ENCODE results near the gene CD3G.
"Not testable (repeated sequence)": the region's sequence is repeated elsewhere in the genome, so short reads cannot be mapped to it uniquely, and the experiment has no call there.

The CD3G gene

DNA sequence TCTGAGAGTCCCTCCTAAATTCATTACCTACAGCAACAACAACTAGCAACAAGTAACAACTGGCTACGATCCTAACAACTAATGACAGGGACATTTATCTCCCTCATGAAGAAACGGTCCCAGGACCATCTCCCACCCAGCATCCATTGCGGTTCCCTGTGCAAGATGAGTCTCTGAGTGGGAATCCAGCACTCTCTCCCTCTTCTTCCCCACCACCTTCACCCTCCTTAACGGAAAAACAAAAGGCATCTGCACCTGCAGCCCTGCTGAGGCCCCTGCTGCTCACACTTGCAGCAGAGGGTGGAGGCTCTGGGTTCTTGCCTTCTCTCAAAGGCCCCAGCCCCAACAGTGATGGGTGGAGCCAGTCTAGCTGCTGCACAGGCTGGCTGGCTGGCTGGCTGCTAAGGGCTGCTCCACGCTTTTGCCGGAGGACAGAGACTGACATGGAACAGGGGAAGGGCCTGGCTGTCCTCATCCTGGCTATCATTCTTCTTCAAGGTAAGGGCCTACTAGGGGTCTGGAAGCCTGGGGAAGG is at the start of gene CD3G:
Gene CD3G, plus strand, starts transcription at position 364 of the 535 bp plus-strand sequence. Its CDS starts 80 bp downstream, at position 444.
- no peak for DNase-seq

DNA sequence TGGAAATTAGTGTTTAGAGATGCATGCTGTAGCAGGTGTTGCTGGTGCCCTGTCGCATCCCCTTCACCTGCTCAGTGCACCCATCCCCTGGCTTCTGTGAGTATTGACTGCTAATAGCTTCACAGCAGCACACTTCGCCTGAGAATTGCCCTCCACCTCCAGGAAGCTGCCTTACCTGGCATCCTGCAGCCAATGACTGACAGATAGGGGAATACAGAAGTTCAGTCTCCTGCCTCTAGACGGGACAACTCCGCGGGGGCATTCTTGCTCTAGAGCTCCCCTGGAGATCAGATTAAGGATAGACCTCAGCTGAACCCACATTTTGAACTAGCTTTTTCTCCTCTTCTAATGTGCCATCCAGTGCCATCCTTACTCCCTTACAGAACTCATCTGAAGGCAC is 48.9 kb upstream of the CD3G start:
- no peak for DNase-seq

DNA sequence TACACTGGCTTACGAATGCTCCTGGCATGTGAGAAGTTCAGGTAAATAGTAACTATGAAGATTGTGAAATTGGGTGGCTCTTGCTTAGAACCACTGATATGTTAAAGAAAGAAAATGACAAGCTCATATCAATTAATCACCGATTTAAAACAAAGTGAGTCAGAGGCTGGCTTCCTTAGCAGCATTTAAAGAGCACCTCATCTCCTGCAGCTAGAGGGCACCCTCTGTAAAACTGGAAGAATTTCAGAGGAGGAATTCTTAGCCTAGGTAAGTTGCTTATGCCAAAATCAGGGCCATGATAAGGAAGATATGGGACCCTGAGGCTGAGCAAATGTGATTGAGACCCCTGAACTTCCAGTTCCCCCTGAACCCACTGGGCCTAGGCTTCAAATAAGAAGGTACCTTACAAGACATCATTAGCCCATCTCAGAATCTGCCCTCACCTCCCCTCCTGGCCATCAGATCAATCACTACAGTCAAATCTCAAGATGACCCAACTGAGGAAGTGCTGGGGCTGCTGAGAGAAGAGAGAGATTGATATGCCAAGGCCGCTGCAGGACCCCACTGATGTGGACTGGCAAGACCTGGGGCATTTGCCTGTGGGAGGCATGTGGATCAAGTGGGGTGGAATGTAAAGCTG is 48.2 kb upstream of the CD3G start:
- DNase-seq, result no peak

DNA sequence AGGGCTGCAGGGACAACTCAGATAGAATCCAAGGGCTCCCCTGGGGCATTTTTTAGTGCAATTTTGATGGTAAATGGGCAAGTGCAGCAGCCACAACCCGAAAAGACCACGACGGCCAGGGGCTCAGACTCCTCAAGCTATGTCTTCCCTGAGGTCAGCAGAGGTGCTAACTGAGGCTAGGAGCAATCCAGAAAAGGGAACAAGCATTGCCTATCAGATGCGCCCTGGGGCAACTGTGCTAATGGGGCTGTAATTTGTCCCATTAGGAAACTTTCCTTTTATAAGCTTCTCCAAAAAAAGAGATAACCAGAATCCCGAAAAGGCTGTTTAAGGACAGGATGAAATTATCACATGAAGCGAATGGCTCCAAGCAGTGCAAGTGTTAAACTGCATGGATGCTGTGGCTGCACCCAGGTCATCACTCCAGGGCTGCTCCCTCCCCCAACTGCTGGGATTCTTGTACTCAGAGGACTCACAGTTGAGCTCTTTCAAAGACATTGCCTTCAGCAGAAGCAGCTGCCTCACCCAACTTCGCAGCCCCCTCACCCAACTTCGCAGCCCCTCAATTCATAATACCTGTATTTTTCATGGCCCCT is 42.4 kb upstream of the CD3G start:
- no peak for DNase-seq

DNA sequence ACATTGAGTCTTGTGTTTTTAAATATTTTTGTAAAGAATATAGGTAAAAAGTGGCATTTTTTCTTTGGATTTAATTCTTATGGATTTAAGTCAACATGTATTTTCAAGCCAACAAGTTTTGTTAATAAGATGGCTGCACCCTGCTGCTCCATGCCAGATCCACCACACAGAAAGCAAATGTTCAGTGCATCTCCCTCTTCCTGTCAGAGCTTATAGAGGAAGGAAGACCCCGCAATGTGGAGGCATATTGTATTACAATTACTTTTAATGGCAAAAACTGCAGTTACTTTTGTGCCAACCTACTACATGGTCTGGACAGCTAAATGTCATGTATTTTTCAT is 39.9 kb upstream of the CD3G start:
- DNase-seq, result no peak

DNA sequence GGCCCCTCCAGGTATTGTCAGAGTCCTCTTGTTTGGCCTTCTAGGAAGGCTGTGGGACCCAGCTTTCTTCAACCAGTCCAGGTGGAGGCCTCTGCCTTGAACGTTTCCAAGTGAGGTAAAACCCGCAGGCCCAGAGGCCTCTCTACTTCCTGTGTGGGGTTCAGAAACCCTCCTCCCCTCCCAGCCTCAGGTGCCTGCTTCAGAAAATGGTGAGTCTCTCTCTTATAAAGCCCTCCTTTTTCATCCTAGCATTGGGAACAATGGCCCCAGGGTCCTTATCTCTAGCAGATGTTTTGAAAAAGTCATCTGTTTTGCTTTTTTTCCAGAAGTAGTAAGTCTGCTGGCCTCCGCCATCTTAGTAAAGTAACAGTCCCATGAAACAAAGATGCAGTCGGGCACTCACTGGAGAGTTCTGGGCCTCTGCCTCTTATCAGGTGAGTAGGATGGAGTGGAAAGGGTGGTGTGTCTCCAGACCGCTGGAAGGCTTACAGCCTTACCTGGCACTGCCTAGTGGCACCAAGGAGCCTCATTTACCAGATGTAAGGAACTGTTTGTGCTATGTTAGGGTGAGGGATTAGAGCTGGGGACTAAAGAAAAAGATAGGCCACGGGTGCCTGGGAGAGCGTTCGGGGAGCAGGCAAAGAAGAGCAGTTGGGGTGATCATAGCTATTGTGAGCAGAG is 39.4 kb upstream of the CD3G start, which contains the start of gene CD3E:
Gene CD3E, plus strand, starts transcription at position 163 of the 681 bp plus-strand sequence. Its CDS starts 223 bp downstream, at position 386.
- DNase-seq, result no peak

DNA sequence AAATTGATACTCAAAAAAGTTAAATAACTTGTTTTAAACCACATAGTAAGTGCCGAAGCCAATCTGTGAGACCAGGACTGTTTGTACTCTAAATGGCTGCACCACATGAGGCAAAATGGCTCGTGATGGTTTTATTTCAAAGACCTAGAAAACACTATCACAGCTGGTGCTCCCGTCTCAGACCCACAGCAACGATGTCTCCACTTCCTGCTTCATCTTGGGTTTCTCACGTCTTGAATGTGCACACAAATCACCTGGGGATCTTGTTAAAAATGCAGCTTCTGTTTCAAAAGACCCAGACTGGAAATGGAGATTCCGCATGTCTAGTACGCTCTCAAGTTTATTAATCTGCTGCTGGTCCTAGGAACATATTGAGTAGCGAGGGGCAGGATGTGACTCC is 38.4 kb upstream of the CD3G start:
- no peak for DNase-seq

DNA sequence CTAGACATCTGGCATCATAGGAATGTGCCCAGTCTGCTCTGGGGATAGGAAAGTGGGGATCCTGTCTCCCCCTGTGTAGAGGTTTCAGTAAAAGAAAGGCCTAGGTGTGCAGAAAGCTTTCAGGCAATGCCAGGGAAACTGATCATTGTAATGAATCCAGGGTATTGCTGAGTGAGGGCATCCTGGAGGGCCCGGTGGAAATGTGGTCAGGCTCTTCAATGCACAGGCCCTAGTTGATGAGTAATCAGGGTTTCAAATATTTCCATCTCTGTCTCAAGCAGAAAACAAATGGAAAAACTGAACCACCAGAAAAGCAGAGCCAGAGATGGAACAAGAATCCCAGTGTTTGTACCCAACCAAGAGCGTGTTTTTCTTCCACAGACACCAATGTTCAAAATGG is 37.6 kb upstream of the CD3G start:
- no peak for DNase-seq

DNA sequence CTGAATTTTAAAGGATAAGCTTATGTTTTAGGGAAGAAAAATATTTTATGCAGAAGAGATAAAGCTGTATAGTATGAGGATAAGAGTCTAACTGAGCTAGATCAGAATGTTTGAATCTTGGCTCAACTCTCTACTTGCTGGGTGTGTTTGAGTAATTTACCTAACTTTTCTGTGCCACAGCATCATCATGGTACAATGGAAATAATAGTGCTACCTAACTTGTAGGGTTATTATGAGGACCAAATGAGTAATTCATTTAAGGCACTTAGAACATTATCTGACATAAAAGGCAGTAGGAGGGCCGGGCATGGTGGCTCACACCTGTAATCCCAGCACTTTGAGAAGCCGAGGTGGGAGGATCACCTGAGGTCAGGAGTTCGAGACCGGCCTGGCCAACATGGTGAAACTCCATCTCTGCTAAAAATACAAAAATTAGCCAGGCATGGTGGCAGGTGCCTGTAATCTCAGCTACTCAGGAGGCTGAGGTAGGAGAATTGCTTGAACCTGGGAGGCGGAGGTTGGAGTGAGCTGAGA is 35.1 kb upstream of the CD3G start:
- not testable (repeated sequence) for DNase-seq

DNA sequence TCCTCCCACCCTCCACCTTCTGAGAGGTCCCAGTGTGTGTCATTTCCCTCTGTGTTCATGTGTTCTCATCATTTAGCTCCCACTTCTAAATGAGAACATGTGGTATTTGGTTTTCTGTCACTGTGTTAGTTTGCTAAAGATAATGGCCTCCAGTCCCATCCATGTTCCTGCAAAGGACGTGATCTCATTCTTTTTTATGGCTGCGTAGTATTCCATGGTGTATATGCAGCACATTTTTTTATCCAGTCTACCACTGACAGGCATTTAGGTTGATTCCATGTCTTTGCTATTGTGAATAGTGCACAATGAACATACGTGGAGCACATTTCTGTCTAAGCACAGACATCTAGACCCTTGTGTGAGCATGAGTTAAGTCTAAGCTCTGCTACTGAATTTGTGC is 33.9 kb upstream of the CD3G start:
- no peak for DNase-seq

DNA sequence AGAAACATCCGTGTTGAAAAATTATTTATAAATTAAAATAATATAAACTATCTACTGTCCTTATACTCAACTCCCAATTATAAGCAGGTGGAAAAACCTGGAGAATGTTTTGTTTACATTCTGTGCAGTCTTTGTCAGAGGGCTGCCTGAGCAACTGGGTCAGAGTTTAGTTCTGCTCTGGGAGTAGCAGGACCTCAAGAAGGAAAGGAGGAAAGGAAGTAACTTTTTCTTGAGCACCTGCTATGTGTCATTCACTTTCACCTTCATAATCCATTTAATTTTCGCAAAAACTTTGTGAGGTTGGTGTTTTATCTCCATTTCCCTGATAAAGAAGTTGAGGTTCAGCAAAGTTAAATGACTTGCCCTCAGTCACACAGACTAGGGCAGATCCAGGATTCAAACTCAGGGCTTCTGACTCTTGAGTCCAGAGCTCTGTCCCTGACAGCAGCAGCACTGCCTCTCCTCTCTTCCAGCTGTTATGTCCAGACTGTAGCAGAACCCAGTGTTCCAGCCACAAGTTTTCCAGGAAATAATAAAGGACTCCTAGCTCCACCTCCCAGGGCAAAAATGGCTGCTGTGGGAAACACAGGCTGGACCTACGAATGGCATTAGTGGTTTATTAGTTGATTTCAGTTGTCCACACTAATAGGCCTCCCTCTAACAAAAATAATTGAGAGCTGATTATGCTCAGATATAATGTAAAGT is 33.2 kb upstream of the CD3G start:
- no peak for DNase-seq

DNA sequence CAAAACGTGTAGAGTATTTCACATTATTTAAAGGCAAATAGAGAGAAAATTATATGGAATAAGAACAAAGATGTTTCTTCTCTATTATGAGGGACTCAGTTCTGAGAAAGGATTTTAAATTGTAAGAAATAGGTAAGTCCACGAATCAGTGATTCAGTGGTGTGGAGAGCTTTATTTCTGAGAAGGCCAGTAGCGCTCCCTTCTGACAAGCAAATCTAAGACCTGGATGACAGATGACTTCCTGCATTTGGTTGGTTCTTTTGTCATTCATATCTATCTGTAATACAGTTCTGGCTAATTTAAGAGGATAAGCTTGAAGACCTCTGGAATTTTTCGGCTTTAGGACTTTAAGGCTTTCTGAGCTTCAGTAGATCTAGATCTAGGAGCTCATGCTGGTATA is 32.6 kb upstream of the CD3G start:
- no peak for DNase-seq

DNA sequence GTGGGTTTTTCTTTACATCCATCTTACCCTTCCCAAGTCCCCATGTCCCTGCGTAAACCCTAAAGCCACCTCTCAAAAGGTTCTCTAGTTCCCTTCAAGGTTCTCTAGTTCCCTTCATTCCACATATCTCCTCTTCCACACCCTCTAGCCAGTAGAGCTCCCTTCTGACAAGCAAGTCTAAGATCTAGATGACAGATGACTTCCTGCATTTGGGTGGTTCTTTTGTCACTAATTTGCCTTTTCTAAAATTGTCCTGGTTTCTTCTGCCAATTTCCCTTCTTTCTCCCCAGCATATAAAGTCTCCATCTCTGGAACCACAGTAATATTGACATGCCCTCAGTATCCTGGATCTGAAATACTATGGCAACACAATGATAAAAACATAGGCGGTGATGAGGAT is 31.8 kb upstream of the CD3G start:
- DNase-seq, result no peak

DNA sequence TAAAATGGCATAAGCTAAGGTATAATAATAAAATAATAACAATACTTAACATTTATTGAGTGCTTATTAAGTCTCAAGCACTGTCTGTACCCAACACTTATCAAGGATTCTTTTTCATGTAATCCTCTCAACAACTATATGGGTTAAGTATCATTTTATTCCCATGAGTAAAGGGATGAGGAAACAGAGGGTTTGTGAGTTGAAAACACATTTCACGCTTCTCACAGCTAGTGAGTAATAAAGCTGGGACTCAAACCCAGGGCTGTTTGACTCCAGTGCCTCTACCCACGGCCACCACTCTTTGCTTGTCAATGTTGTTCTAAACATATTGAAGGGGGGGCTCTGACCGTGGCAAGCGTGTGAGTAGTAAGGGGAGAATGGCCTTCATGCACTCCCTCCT is 30.9 kb upstream of the CD3G start:
- no peak for DNase-seq

DNA sequence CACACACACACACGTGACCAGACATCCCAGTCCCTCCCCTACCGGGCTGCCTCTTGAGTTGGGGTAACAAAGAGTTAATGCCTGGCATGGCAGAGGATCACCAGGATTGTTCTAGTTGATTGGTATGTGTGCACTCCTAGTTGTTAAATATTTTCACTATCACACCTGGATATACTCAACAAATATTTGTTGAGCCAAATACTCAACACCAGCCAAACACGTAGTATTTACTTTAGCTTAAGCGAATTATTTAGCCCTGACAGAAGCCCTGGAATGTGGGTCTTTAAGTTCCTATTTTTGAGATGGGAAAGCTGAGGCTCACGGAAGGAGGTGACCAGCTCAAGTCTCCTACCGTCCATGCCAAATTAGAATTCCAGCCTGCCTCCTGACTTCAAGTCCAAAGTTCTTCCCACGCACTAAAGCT is 29.1 kb upstream of the CD3G start:
- DNase-seq, result no peak

DNA sequence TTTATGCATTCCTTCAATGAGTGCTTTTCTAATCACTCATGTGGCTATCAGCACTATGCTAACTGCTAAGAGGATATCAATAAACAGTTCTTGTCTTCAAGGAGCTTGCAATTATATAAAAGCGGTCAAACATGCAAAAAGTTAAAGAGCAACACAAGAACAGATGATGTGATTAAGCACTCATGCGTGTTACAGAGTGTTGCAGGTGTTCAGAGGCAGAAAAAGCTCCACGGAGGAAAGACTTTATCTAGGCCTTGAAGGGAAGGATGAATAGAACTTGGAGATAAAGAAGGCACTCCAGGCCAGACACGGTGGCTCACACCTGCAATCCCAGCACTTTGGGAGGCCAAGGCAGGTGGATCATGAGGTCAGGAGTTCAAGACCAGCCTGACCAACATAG is 26.0 kb upstream of the CD3G start:
- no peak for DNase-seq

DNA sequence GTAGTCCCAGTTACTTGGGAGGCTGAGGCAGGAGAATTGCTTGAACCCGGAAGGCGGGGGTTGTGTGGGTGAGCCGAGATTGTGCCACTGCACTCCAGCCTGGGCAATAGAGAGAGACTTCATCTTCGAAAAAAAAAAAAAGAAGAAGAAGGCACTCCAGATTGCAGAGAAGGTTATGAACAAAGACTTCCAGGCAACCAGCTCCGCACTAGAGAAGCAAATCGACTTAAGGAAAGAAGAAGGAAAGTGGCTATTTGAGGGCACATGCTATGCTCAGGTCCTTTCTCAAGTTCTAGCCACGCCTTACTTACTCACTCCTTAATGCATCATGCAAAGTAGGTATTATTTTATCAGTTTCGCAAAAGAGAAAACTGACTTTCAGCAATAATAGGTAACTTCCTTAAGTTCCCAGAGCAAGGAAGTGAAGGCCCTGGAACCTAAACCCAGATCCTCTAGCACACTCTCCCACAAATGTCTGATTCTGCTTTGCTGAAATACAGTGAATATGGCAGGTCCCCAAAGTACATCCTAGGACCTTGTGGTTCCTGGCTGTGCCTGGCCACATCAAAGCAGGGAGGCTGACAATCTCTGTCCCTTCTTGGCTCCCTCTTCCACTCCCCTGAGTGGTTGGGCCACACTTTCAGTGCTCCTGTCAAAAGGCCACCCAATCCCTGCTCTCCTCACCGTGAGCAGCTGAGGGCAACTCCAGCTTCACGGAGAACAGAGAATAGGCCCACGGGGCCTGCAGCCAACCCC is 25.4 kb upstream of the CD3G start:
- no peak for DNase-seq

DNA sequence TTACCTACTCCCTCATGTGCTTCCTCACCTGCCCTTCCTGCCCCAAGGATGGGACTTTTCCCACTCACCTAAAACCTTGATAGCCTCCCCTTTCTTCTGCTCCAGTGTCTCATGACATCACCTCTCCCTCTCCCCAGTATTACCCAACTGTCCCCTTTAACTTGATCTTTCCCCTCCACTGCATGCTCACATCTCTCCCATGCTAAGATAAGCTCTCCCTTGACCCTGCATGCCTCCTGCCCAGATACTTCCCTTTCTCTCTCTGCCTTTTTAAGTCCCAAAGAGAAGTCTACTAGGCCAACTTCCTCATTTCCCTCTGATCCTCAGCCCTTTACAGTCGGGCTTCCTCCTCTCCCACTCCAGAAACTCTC is 24.8 kb upstream of the CD3G start:
- DNase-seq, result no peak

DNA sequence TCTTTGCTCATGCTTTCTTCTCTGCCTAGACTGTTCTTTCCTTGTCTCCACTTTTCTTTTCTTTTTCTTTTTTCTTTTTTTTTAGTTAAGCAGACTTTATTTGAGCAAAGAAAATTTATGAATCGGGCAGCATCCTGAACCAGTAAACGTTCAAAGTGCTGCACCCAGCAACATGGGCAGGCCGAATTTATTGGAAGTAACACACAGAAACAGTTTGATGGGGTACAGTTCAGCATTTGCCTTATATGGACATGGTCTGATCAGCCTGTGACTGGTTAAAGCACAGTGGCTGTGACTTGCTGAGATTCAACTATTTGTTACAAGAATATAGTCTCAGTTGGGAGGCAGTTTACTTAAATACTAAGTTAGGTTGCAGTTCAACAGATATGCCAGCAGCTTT is 23.6 kb upstream of the CD3G start:
- no peak for DNase-seq

DNA sequence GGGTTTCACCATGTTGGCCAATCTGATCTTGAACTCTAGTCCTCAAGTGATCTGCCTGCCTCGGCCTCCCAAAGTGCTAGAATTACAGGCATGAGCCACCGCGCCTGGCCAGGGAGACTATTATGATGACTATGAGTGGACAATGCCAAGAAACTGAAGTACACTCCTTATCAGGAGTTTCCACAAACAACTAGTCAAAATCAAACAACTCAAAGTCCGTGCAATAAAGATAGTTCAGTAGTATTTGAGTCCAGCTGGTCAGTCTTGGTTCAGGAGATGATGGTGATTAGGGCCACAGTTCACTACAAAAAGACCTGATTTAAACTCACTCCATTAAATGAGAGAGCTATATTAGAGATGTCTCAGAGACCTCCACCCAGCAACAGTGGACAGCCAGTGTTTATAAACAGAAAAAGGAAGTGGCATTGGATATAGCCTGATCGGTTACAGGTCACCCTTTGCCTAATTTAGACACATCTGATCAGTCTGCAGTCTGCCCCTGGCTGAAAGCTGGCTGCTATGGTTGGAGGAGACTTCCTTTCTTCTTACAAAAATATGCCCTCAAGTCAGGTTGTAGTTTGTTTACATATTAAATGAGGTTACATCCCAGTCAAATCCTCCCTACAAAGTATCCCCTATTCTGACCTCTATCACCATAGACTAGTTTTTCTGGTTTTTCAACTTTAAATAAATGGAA is 22.6 kb upstream of the CD3G start:
- no peak for DNase-seq

DNA sequence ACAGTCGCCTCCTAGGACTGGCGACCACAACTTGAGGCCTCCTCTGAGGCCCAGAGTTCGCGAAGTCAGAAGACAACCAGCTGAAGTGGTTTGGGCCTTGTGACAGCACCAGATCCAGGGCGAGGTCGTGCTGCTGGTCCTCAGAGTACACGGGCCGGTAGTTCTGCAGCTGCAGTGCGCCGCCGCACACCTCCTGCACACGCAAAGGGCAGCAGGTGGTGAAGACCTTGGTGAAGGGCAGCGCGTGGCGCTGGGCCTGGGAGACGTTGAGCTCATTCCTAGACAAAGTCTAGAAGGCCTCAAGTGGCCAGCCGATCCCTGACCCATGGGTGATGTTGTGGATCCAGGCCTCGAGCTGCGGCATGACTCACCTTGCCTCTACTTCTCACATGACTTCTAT is 21.4 kb upstream of the CD3G start:
- DNase-seq, result no peak

DNA sequence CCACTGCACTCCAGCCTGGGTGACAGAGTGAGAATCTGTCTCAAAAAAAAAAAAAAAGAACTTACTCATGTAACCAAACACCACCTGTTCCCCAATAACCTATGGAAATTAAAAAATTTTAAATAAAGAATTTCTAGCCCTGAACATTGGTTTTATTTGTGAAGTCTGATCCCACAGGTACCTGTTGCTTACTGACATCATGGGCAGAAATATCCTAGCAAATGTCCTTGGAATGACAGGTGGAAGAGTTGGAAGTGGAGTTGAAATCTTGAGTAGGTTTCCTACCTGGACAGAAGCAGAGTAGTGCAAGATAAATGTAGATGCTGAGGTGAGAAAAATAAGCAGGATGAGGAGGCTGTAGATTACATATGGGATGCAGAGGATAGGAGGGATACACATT is 18.9 kb upstream of the CD3G start:
- DNase-seq, result no peak
